K562 treated with DMSO at 1 percent for 12 hours (cell line): ENCODE results near the gene OR51V1. TPM values are rescaled to one million over a fixed set of nuclear protein-coding genes. Genes with fewer than 3 reads are reported as not detected.

Experiments used
- total RNA-seq: library from RNA; unstranded; fragments of 300-600 nt; gene quantifications from 2 replicates; pipeline ENCODE4 v1.2.3, GENCODE V29; 2022; ENCODE audit not compliant: insufficient read depth

OR51V1 gene
- total RNA-seq: not detected in 2 replicates

GRCh38 chr11:5200582-5200981 lies at the start of gene OR51V1:
TSS of gene OR51V1 (minus strand) at chr11:5200682. CDS start at chr11:5200682, 0 bp downstream.

GRCh38 chr11:5249807-5250396 lies 49.4 kb upstream of the OR51V1 start, which contains the start of gene HBG1:
TSS of gene HBG1 (minus strand) at chr11:5249857. CDS start at chr11:5249804, 53 bp downstream.

GRCh38 chr11:5234381-5234834 lies 33.9 kb upstream of the OR51V1 start, which contains the start of gene HBD:
TSS of gene HBD (minus strand) at chr11:5234483. CDS start at chr11:5234433, 50 bp downstream.

GRCh38 chr11:5226732-5227310 lies 26.3 kb upstream of the OR51V1 start, which contains the start of gene HBB:
TSS of gene HBB (minus strand) at chr11:5227071. CDS start at chr11:5227021, 50 bp downstream.

GRCh38 chr11:5154657-5155056 lies 45.8 kb downstream of the OR51V1 start, which contains the start of gene OR52A1:
TSS of gene OR52A1 (minus strand) at chr11:5154757. CDS start at chr11:5152369, 2,388 bp downstream.

Other genes starting within 250 kb of the OR51V1 start
- not detected in 2 replicates for gene OR51A2, start 245.0 kb downstream of the OR51V1 start, total RNA-seq
- gene OR51L1, start 205.8 kb downstream of the OR51V1 start, total RNA-seq: not detected in 2 replicates
- not detected in 2 replicates for gene OR52J3, start 154.2 kb downstream of the OR51V1 start, total RNA-seq
- gene OR52E2, start 141.1 kb downstream of the OR51V1 start, total RNA-seq: not detected in 2 replicates
- gene OR52E1, start 131.1 kb downstream of the OR51V1 start, total RNA-seq: not detected in 2 replicates
- 0.20 TPM in 1 of 2 replicates, not detected in the other for gene OR52A5, start 62.3 kb downstream of the OR51V1 start, total RNA-seq
- not detected in 2 replicates for gene OR52A1, start 45.9 kb downstream of the OR51V1 start, total RNA-seq
- gene HBB, start 26.4 kb upstream of the OR51V1 start, total RNA-seq: not detected in 2 replicates
- 3.1 and 8.7 TPM in 2 replicates for gene HBD, start 33.8 kb upstream of the OR51V1 start, total RNA-seq
- 306 and 577 TPM in 2 replicates for gene HBG1, start 49.2 kb upstream of the OR51V1 start, total RNA-seq
- 1,639 and 2,641 TPM in 2 replicates for gene HBG2, start 54.1 kb upstream of the OR51V1 start, total RNA-seq
- 1,099 and 1,561 TPM in 2 replicates for gene HBE1, start 69.3 kb upstream of the OR51V1 start, total RNA-seq
- 17.7 and 70.6 TPM in 2 replicates for gene OR51B4, start 101.3 kb upstream of the OR51V1 start, total RNA-seq
- gene OR51B2, start 123.6 kb upstream of the OR51V1 start, total RNA-seq: 2.2 TPM in 1 of 2 replicates, not detected in the other
- gene OR51B5, start 142.8 kb upstream of the OR51V1 start, total RNA-seq: 36.4 and 64.3 TPM in 2 replicates
- gene OR51B6, start 150.8 kb upstream of the OR51V1 start, total RNA-seq: not detected in 2 replicates
- gene OR51M1, start 183.1 kb upstream of the OR51V1 start, total RNA-seq: not detected in 2 replicates
- not detected in 2 replicates for gene OR51Q1, start 221.4 kb upstream of the OR51V1 start, total RNA-seq
- not detected in 2 replicates for gene OR51I1, start 240.8 kb upstream of the OR51V1 start, total RNA-seq
- not detected in 2 replicates for gene OR51I2, start 248.6 kb upstream of the OR51V1 start, total RNA-seq